Articular chondrocyte of knee joint (primary cell): ENCODE results near the gene PPP3R2. TPM values are rescaled to one million over a fixed set of nuclear protein-coding genes. Genes with fewer than 3 reads are reported as not detected.

Experiments used
- total RNA-seq: library from RNA; depleted of rRNA; stranded (reverse); fragments of >200 nt; gene quantifications from 2 replicates; pipeline ENCODE4 v1.2.3, GENCODE V29; 2012

PPP3R2 gene, protein sequence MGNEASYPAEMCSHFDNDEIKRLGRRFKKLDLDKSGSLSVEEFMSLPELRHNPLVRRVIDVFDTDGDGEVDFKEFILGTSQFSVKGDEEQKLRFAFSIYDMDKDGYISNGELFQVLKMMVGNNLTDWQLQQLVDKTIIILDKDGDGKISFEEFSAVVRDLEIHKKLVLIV
- not detected in 2 replicates for total RNA-seq

DNA sequence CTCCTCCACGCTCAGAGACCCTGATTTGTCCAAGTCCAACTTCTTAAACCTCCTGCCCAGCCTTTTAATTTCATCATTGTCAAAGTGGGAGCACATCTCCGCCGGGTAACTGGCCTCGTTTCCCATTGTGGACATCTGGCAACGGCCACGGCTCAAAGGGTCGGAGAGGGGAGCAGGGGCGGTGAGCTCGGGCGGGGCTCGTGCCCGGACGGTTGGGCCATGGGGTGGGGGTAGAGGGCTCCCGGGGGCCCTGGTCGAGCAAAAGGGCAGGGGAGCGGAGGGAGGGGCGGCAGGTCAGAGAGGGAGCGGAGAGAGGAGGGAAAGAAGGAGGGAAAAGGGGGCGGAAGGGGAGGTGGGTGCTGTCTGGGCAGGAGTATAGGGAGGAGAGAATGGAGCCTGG, at the start of gene PPP3R2:
Gene PPP3R2 (minus strand): TSS at position 174 of the 400 bp plus-strand sequence. CDS start 48 bp downstream, at position 126.

Other genes with a start within 250 kb of the PPP3R2 start
- gene BAAT, start 210.0 kb downstream of the PPP3R2 start, total RNA-seq = not detected in 2 replicates
- 12.3 and 12.5 TPM in 2 replicates for gene MRPL50, start 196.4 kb downstream of the PPP3R2 start, total RNA-seq
- gene ZNF189, start 196.1 kb downstream of the PPP3R2 start, total RNA-seq = 24.7 and 35.8 TPM in 2 replicates
- not detected in 2 replicates for gene ALDOB, start 159.2 kb downstream of the PPP3R2 start, total RNA-seq
- 24.6 and 37.0 TPM in 2 replicates for gene RNF20, start 61.1 kb downstream of the PPP3R2 start, total RNA-seq
- gene GRIN3A, start 143.7 kb upstream of the PPP3R2 start, total RNA-seq = under 0.01 TPM in 2 replicates